ENCODE data around the gene AGXT2.

The AGXT2 gene, protein sequence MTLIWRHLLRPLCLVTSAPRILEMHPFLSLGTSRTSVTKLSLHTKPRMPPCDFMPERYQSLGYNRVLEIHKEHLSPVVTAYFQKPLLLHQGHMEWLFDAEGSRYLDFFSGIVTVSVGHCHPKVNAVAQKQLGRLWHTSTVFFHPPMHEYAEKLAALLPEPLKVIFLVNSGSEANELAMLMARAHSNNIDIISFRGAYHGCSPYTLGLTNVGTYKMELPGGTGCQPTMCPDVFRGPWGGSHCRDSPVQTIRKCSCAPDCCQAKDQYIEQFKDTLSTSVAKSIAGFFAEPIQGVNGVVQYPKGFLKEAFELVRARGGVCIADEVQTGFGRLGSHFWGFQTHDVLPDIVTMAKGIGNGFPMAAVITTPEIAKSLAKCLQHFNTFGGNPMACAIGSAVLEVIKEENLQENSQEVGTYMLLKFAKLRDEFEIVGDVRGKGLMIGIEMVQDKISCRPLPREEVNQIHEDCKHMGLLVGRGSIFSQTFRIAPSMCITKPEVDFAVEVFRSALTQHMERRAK

DNA sequence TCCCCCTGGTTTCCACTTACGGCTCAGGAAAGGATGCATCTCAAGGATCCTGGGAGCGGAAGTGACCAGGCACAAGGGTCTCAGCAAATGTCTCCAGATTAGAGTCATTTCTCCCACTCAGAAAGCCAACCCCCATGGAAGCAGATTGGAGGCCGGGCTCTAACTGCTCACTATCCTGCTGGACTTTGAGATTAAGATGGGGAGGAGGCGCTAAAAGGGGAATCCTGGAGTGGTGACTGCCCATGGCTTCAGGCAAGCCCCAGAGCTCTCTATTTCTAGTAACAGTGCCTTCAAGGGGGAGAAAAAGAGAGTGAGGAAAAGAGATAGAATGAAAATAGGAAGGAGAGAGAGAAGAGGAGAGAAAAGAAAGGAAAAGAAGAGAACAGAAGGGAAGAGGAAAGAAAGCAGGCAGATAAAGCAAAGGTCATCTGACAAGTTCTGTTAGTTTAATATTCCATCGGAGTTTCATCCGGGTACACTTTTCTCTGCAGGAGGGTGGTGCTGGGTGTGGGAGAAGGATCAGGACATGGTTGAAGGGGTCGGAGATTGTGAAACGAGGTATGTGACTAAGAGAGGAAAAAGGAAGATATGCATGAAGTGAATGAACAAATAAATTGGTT lies at the start of gene AGXT2:
AGXT2 (minus strand) TSS at position 165 of the 620 bp plus-strand sequence; CDS start at position 108, 57 bp downstream.
- DNase-seq = no peak

- no peak for DNase-seq
Observed at GRCh38 chr5:35096932-35097331, 49.2 kb upstream of the AGXT2 start.

GRCh38 chr5:35096216-35096615 lies 48.5 kb upstream of the AGXT2 start:
- DNase-seq = peak; percentile 14

DNA sequence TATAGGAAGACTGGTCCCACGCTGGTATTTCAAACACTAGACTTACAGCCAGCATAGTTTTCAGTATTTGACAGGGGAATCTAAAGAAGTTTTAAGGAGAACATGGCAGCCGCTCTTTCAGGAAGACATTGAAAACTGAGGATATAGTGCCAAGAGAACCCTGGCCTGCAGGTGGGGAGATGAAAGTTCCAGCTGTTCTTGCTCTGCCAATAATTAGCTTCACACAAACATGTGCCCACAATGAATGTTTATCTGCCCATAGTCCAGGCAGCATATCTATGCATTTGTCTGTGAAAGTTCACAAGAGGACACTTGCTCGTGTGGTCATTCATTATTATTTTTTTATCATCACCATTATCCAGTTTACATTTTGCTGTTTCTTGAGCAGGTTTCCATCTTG lies 47.6 kb upstream of the AGXT2 start:
- no peak for DNase-seq

- DNase-seq = no peak
Observed at GRCh38 chr5:35094948-35095347, 47.2 kb upstream of the AGXT2 start.

DNA sequence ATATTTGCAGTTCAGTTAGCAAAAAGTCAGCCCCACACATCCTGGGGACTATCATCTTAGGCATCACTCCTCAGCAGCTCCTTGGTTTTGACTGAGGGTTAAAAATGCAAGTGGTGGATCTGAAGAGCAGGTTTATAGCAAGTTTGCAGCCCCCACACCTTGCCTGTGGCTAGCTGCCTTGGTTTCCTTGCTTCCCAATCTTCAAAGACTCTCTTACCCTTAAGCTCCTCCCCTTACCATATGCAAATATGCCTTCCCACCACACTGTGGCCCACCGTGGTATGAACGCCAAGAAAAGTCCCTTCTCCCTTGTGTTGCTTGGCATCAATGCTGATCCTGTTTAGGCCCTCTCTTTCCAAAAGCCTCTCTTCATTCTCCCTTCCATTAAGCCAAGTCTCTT lies 45.0 kb upstream of the AGXT2 start:
- DNase-seq = no peak

GRCh38 chr5:35091704-35092103 lies 44.0 kb upstream of the AGXT2 start:
- DNase-seq = no peak

- peak; percentile 65 for DNase-seq
Observed at GRCh38 chr5:35089334-35090314, 41.9 kb upstream of the AGXT2 start.

DNA sequence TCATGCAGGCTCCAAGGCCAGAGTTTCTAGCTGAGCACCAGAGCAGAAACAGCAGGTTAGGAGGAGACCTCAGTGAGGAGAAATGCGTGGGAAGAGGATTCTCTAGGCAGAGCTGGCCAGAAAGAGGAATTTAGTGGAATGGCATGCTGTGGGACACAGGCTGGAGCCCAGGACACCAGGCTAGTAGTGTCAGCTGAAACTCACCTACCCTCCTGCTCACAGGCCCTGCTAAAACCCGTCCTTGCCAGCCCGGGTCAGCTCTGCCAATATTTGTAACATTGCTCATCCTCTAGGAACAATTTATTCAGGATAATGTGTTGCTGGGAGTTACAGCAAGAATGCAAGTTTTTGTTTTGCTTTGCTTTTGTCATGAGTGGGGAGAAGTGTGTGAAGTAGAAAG lies 40.2 kb upstream of the AGXT2 start:
- peak; percentile 55 for DNase-seq

DNA sequence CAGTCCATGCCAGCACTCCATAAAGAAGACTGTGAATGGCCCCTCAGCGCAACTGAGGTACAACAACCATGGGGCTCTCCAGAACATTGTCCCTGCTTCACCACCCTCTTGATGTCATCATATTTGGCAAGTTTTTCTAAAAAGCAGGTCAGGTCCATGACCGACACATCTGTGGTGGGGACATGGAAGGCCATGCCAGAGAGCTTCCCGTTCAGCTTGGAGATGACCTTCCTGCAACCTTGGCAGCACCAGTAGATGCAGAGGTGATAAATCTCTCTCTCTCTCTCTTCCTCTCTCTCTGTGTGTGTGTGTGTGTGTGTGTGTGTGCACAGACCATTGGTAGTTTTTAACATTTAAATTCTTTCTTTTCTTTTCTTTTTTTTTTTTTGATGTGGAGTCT lies 35.4 kb upstream of the AGXT2 start:
- DNase-seq = no peak

GRCh38 chr5:35082530-35082929 lies 34.8 kb upstream of the AGXT2 start:
- DNase-seq = no peak

DNA sequence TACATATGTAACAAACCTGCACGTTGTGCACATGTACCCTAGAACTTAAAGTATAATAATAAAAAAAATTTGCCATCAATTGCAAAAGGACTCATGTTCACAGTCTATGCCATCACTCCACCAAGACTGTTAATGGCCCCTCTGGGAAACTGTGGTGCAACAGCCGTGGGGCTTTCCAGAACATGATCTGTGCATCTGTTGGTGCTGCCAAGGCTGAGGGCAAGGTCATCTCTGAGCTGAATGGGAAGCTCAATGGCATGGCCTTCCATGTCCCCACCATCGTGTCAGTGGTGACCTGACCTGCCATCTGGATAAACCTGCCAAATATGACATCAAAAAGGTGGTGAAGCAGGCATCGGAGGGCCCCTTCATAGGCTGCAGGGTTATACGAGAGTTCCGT lies 33.4 kb upstream of the AGXT2 start:
- DNase-seq = no peak

GRCh38 chr5:35073160-35073559 lies 25.4 kb upstream of the AGXT2 start:
- DNase-seq = no peak

DNA sequence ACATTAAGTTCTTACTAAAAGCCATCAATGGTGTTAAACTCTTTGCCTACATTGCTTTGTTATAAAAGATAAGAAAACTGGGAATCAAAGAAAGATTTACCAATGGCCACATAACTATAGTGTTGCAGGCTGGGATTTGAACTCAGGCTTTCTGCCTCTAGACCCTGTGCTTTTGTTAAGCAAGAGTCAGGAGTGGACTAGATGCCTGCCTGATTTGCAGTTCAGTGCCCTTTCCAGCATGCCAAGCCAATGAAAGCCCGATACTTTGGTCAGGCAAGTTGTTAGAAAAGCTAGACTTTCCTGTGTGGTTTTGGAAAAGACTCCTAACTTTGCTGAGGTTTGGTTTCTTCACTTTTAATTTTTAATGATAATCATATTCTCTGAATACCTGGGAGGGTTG lies 21.4 kb upstream of the AGXT2 start:
- DNase-seq = no peak

- DNase-seq = peak; percentile 20
Observed at GRCh38 chr5:35067985-35068384, 20.2 kb upstream of the AGXT2 start.

GRCh38 chr5:35066260-35066795 lies 18.6 kb upstream of the AGXT2 start:
- no peak for DNase-seq

DNA sequence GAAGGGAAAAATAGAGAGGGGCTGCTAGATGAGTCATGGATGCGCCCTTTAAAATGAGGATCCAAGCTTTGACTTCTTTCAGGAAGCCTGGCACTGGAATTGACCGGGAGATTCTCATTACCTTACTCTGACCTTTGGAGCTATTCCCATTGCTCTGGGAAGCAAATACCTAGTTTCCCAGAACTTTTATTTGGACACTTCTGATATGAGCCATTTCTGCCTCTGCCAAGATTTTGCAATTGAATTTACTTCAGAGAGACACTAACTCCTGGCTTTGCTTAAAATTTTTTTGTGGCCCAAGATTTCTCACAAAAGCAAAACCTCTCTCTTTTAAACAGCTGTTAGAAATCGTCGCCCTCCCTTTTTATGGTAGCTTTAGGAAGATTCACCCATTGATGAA lies 15.7 kb upstream of the AGXT2 start:
- no peak for DNase-seq

- DNase-seq = peak; percentile 37
Observed at GRCh38 chr5:35061211-35061770, 13.5 kb upstream of the AGXT2 start.

GRCh38 chr5:35060236-35060635 lies 12.5 kb upstream of the AGXT2 start:
- DNase-seq = no peak

- DNase-seq = no peak
Observed at GRCh38 chr5:35059251-35059650, 11.5 kb upstream of the AGXT2 start.

DNA sequence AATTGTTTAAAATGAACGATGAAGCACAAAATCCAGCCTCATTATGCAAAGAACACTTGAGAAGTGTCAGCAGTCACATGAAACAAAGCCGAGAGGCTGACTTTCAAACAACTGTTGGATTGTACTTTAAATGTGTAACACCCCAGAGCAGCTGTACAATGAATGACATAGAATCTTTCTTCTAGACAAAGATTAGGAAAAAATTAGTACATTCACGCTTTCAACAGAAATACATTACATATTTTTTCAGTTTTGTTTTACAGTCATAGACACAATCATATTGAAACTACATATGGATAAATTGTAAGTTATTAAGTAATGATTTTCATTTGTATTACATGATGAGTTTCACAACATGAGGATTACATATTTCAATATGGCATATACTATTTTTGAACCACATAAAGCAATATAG lies 10.6 kb upstream of the AGXT2 start:
- DNase-seq = no peak

DNA sequence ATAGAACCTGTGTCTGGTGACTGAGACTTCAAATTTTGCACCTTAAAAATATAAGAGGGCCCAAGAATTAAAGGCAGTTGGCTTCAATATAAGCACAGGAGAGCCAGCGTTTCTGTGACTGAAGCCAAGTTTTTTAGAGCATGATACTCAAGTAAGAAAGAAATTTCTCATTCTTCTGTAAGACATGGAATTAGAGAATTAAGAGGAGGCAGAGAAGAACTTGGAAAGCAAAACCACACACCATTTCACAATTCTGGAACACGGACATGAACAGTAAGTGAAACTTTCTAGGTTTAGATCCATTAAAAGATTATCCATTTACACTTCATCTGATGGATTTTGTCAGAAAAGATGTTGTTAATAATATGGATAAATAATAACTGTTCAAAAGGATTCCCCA lies 8.9 kb upstream of the AGXT2 start:
- DNase-seq = no peak

- no peak for DNase-seq
Observed at GRCh38 chr5:35052838-35053237, 5.1 kb upstream of the AGXT2 start.
